Activated CD4-positive, alpha-beta T cell treated with anti-CD3 and anti-CD28 coated beads for 1 hour (primary cell): ENCODE measurements around the gene C9orf50.
A peak's percentile ranks its signal among the peaks of the same experiment; 100 is the strongest.

Experiments
- DNase-seq: peaks from one replicate; pipeline ENCODE4 v3.0.0-alpha.2; 2020

C9orf50 gene

DNA sequence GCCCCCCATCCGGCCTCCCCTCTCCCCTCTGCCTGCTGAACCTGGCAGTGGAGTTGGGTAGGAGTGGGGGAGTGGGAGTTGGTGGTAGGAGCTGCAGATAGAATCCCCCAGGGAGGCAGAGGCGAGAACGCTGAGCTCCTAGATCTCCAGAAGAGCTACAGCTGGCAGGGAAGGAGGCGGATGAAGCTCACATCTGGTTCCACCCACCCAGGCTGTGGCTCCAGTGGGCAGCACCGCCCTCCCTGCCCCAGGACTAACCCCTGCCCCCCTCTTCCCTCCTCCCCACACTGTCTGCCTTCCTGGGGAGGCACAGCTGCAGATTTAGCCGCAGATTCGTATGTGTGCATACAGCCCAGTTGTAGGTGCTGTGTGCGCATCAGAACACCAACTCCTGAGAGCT is 34.2 kb downstream of the C9orf50 start:
- DNase-seq: no peak

DNA sequence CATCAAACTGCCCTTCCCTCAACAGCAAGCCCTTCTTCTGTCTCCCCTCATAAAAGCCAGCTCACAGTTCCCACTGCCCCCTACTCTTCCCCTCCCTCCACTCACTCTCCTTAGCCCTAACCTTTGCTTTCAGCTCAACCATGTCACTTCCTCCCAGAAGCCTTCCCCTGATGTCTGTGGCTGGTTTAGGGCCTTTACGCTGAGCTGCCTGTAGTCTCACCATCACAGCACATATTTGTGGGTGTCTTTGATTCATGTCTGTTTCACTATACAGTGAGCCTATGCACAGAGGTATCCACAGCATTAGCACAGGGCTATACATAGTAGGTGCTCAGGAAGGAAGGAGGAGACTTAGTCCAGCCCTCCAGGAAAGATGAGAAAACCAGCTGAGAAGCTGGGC is 34.7 kb downstream of the C9orf50 start:
- DNase-seq: no peak

DNA sequence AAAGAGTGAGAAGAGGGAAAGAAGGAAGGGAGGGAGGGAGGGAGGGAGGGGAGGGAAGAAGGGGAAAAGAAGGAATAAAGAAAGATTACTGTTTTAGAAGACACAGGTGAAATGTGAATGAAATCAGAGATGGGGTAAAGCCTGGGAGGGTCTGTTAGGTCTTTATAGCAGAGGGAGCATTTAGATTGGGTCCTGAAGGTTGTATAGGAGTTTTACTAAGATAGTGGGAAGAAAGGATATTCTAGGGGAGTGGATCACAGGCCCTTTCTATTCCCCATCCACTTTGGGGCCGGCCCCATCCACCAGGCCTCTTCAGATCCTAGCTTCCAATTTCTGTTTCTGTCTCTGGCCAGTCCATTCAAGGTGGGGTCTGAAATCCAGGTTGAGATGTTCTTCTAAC is 35.5 kb downstream of the C9orf50 start:
- DNase-seq: no peak

GRCh38 chr9:129584136-129584535 is 36.8 kb downstream of the C9orf50 start:
- DNase-seq: peak; percentile 32

- DNase-seq: no peak
These were observed 37.4 kb downstream of the C9orf50 start for GRCh38 chr9:129583308-129584038.

DNA sequence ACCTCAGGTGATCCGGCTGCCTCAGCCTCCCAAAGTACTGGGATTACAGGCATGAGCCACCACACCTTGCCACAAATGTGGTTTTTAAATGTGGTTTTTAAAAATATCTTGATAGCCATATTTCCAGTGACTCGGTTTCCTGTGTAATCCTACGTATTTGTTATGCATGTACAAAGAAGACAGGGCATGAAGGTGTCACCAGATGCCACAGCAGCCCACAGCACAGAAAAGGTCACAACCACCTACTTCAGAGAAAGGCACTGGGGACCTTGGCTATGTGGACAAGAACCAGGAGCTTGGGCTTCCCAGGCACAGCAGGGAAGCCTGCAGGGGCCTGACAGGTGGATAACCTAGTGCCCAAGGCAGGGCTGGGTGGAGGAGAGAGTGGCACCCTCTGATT is 38.0 kb downstream of the C9orf50 start:
- DNase-seq: no peak

GRCh38 chr9:129581505-129582189 is 39.3 kb downstream of the C9orf50 start:
- DNase-seq: no peak

DNA sequence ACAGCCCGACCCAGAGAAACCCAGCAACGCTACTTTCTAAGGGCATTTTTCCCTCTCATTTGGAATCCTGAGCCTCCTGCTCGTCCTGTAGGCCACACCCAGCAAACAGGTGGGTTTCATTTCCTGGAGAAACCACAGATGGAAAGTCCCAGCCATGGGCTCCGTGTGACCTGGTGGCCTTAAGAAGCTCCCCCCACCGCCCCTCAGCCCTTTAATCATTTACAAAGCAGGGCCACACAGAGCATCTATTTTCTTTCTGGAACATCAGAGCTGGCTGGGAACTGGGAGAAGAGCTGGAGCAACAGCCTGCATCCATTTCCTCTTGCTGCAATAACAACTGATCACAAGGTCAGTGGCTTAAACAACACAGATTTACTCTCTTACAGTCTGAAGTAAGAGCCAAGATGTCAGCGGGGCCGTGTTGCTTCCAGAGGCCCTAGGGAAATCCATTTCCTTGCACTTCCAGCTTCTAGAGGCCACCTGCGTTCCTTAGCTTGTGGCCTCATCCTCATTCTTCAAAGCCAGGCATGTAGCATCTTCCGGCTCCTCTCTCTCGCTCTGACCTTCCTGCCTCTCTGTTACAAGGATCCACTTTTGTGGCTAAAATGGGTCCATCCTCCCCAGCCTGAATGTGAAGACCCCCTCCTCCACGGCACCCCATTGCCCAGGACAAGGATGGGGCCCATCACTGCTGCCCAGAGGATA is 40.5 kb downstream of the C9orf50 start:
- no peak for DNase-seq

DNA sequence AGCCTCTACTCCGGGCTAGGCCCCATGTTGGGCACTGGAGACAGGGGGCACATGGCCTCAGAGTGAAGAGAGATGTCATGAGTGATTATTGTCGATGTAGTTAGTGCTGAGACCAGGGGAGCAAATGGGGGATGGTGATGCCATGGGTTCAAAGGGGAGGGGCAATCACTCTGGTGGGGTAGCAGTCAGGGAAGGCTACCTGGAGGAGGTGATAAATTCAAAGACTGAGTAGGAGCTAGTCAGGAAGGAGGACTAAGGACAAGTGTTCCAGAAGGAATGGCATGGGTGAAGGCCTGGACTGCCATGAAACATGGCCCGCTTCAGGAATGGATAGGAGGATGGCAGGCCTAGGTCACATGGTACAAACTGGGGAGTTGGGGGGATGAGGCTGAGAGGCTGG is 41.6 kb downstream of the C9orf50 start:
- DNase-seq: no peak

- no peak for DNase-seq
These were observed 44.1 kb downstream of the C9orf50 start for GRCh38 chr9:129576546-129577543.

DNA sequence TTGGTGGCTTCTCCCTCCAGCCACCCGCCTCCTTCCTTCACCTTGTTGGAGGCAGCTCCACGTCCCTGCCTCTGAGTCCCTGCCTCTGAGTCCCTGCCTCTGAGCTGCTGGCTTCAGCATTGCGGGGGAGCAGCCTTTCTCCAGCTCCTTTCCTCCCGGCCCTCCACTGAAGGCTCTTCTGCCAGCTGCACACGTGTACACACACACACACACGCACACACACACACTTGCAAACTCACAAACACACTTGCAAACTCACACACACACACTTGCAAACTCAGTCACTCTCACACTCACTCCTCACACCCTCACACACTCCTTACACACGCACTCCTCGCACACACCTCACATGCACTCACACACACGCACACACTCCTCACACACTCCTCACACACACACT is 45.1 kb downstream of the C9orf50 start:
- no peak for DNase-seq

DNA sequence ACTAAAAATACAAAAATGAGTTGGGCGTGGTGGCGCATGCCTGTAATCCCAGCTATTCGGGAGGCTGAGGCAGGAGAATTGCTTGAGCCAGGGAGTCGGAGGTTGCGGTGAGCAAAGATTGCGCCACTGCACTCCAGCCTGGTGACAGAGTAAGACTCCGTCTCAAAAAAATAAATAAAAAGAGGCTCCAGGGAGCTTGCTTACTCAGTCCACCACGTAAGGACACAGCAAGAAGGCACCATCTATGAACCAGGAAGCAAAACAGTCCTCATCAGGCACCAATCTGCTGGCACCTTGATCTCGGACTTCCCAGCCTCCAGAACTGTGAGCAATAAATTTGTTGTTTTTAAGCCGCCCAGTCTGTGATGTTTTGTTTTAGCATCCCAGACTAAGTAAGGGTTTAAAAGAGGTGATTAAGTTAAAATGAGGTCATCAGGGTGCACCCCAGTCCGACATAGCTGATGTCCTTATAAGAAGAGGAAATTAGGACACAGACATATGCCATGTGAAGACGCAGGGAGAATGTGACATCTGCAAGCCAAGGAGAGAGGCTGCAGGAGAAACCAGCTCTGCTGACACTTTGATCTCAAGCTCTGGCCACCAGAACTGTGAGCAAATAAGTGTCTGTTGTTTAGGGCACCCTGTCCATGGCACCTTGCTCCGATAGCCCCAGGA is 45.9 kb downstream of the C9orf50 start:
- no peak for DNase-seq

DNA sequence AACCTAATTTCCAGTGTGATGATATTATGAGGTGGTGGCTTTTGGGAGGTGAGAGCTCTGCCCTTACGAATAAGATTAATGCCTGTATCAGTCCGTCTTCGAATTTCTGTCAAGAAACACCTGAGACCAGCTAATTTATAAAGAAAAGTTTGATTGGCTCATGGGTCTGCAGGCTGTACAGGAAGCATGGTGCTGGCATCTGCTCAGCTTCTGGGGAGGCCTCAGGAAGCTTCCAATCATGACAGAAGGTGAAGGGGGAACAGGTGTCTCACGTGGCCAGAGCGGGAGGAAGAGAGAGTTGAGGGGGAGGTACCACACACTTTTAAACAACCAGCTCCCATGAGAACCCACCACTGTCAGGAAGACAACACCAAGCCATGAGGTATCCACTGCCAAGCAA is 46.9 kb downstream of the C9orf50 start:
- no peak for DNase-seq

DNA sequence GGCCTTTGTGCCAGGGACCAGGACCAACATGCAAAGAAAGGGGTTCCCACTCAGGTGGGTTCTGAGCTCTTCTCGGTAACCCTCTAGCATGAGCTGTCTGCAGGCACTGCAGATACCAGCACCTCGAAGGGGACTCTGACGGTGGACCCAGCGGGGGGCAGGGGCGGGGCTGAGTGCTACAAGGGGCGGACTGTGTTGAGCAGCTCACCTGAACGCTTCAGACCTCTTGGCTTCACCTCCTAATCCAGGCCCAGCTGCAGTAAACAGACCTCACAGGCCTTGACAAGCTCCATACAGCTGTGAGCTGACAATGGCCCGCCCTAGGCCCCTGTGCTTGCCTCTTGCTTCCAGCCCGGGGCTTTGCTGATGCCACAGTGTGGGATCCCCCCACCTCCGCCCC is 48.4 kb downstream of the C9orf50 start:
- DNase-seq: no peak

GRCh38 chr9:129572052-129572425 is 48.9 kb downstream of the C9orf50 start:
- no peak for DNase-seq

DNA sequence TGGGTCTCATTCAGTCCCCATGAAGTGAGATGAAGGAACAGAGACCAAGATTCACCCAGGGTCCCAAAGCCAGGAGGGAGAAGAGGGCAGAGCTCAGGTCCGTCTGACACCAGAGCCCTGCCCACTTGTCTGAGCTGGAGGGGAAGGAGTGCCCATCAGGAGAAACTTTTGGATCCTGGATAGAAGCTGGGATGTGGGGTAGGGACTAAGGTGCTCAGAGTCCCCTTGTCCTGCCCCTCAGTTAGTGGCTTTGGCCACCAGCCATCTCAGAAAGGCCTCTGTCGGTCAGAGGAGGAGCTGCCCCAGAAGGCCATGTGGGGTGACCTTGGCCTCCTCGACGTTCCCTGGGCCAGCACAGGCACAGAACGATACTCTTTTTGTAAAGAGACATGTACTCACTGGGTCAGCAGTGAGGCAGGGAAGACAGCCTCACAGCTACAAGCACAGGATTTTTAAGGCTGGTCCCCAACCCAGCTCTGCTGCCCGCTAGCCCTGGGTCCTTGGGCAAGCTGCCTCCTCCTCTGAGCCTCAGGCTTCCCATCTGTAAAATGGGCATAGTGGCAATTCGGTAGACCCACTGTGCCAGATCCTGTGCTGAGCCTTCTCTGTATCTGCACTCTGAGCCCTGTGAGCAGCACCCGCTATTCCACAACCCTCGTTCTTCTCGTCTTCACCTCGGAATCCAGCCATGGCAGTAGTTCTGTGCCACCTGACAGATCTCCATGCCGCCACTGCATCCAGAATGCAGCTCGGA is 49.4 kb downstream of the C9orf50 start:
- DNase-seq: no peak

GRCh38 chr9:129570450-129571297 is 50.2 kb downstream of the C9orf50 start:
- DNase-seq: no peak

DNA sequence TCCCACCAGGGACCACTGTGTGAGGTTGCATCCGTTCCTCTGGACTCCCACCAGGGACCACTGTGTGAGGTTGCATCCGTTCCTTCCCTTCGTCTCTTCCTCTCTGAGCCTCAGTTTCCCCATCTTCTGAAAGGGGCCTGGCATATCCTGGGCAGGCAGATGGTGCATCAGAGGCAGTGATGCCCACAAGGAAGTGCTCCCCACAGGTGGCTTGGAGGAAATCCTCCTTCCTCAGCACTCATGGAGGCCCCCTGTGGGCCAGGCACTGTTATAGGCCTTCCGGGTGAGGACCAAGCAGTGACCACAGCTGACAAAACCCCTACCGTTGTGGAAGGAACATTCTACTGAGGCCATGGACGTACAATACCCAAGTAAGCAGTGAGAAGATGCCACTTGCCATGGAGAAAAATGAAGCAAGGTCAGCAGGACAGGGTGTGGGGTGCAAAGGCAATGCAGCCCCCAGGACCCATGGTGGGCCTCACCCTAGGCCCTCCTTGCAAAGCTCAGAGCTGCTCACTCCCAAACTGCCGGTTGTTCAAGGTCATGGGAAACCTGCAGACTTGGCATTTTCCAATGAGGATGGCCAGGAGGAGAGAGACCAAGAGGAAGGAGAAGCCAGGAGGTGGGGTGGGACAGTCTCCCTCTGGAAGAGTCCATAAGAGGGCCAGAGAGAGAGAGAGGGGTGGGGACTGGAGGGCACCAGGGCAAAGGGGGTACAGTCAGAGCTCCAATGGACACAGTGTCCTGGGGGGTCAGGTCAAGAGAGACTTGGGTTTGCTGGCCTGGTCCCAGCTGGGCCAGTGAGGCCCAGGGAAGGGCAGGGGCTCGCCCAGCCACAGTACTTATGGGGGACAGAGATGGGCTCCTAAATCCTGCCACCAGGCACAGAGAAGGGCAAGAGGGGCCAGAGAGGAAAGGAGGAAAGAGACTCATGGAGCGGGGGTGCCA is 51.1 kb downstream of the C9orf50 start:
- DNase-seq: no peak
